RWPE1 (cell line): ENCODE measurements around the gene CTNNA3.

Experiments used
- CTCF ChIA-PET: fragments of 350-600 bp; sonication (Branson Sonifier 250); formaldehyde crosslinking; extraction: SDS; loops from one replicate; lab custom pipeline; 2021; lab: Yijun Ruan, JAX
- POLR2A ChIA-PET: fragments of 400-600 bp; formaldehyde crosslinking; extraction: SDS; loops from one replicate; lab custom pipeline; 2020; ENCODE audit warnings: antibody characterized with exemption; ENCODE audit not compliant: low non-redundant PET; lab: Yijun Ruan, JAX
- DNase-seq: peaks from one replicate; pipeline ENCODE4 v3.0.0; 2012; ENCODE audit warnings: low spot score
- H3K27ac ChIP-seq: fragments of 450-650 bp; 2 replicates; pipeline ENCODE4 v1.5.1; 2017
- CTCF ChIP-seq: fragments of 450-650 bp; conservative IDR thresholded peaks from 2 replicates; pipeline ENCODE4 v1.5.1; 2017; ENCODE audit warnings: low read depth, mild to moderate bottlenecking

CTNNA3 gene

GRCh38 chr10:66322777-66323176, 1373.2 kb downstream of the CTNNA3 start:
- TF ChIP-seq CTCF: no peak
- DNase-seq: no peak
- H3K27ac ChIP-seq: no peak overlapping the region
- CTCF ChIA-PET: interaction anchor here (0.5 to 1.0 kb wide), 3 partner anchors 11 to 1274 kb away, joined by 3 to 5 read pairs (median 4); no protein-coding TSS in a partner anchor
- POLR2A ChIA-PET: no interaction called here

- TF ChIP-seq CTCF: no peak
- no peak overlapping the region for H3K27ac ChIP-seq
- CTCF ChIA-PET: interaction anchor here (0.5 to 1.0 kb wide), 3 partner anchors 10 to 1275 kb away, joined by 3 to 5 read pairs (median 4); no protein-coding TSS in a partner anchor
- POLR2A ChIA-PET: no interaction called here
- DNase-seq: no peak
These were observed 1374.0 kb downstream of the CTNNA3 start for GRCh38 chr10:66321723-66322665.

- POLR2A ChIA-PET: no interaction called here
- CTCF ChIA-PET: interaction anchor here (0.7 kb wide), 1 partner anchor 947 kb away, joined by 5 read pairs; no protein-coding TSS in a partner anchor
- no peak for TF ChIP-seq CTCF
These were observed 1377.2 kb downstream of the CTNNA3 start for GRCh38 chr10:66318761-66319160.

GRCh38 chr10:66307826-66308225, 1388.2 kb downstream of the CTNNA3 start:
- DNase-seq: no peak
- ChIA-PET POLR2A (no interaction called here), CTCF (interaction anchor here (0.7 to 1.0 kb wide), 2 partner anchors 9 to 12 kb away, joined by 3 read pairs; no protein-coding TSS in a partner anchor)
- H3K27ac ChIP-seq: no peak overlapping the region
- TF ChIP-seq CTCF: no peak

More at GRCh38 chr10:66318761-66319160, 1377.2 kb downstream of the CTNNA3 start:
- no peak overlapping the region for H3K27ac ChIP-seq
- DNase-seq: no peak

- POLR2A ChIA-PET: no interaction called here
- TF ChIP-seq CTCF: no peak
- CTCF ChIA-PET: no interaction called here
These were observed 1394.9 kb downstream of the CTNNA3 start for GRCh38 chr10:66301078-66301477.

GRCh38 chr10:66295602-66296001, 1400.4 kb downstream of the CTNNA3 start:
- ChIA-PET POLR2A (no interaction called here), CTCF (no interaction called here)
- H3K27ac ChIP-seq: no peak overlapping the region
- DNase-seq: no peak
- TF ChIP-seq CTCF: no peak

More at GRCh38 chr10:66301078-66301477, 1394.9 kb downstream of the CTNNA3 start:
- no peak for DNase-seq
- no peak overlapping the region for H3K27ac ChIP-seq
